Spleen (tissue), 11 donors: ENCODE data around the gene MEIS1. TPM values are rescaled to one million over a fixed set of nuclear protein-coding genes. Genes with fewer than 3 reads are reported as not detected.

Experiments used
- DNase-seq: peaks from one replicate; pipeline ENCODE4 v3.0.0-alpha.2; 2020
- H3K27ac ChIP-seq, 8 donors: fragments of 200-600 bp; sonication (generic) in 7 of 8; 1 replicate in 4 of 8; 2 replicates in 4 of 8; pipeline versions ENCODE4 v1.5.0 to v1.8.0; 2016 to 2021; ENCODE audit warnings: inconsistent platforms in 4 of 8, mild to moderate bottlenecking in 4 of 8, moderate library complexity in 1 of 8
- H3K27me3 ChIP-seq, 7 donors: fragments of 200-600 bp; sonication (generic) in 6 of 7; replicated peaks in 1 of 7; 1 replicate in 4 of 7; 2 replicates in 3 of 7; pipeline versions ENCODE4 v1.5.0 to v1.8.0; 2016 to 2021; ENCODE audit warnings: inconsistent platforms in 3 of 7, mild to moderate bottlenecking in 1 of 7
- H3K36me3 ChIP-seq, 6 donors: fragments of 200-600 bp; sonication (generic) in 5 of 6; 1 replicate in 4 of 6; 2 replicates in 2 of 6; pipeline versions ENCODE4 v1.5.0 to v1.8.0; 2016 to 2021; ENCODE audit warnings: inconsistent platforms in 2 of 6
- H3K4me1 ChIP-seq, 6 donors: fragments of 200-600 bp; sonication (generic) in 5 of 6; 1 replicate in 3 of 6; 2 replicates in 3 of 6; pipeline versions ENCODE4 v1.5.0 to v1.8.0; 2016 to 2021; ENCODE audit warnings: inconsistent platforms in 3 of 6
- H3K4me3 ChIP-seq, 8 donors: fragments of 200-600 bp; sonication (generic) in 7 of 8; 1 replicate in 4 of 8; 2 replicates in 4 of 8; pipeline versions ENCODE4 v1.5.0 to v1.8.0; 2016 to 2021; ENCODE audit warnings: inconsistent platforms in 4 of 8, mild to moderate bottlenecking in 4 of 8, moderate library complexity in 2 of 8
- H3K9me3 ChIP-seq, 8 donors: fragments of 200-600 bp; sonication (generic) in 7 of 8; 1 replicate in 4 of 8; 2 replicates in 4 of 8; pipeline versions ENCODE4 v1.5.0 to v1.8.0; 2016 to 2021; ENCODE audit warnings: inconsistent platforms in 4 of 8
- POLR2A ChIP-seq, 3 donors: fragments of 450-650 bp; IDR thresholded peaks; one replicate each; pipeline ENCODE4 v1.5.1; 2017; ENCODE audit warnings: antibody characterized with exemption in 3 of 3, mild to moderate bottlenecking in 1 of 3
- POLR2AphosphoS5 ChIP-seq, 3 donors: sonication (generic); formaldehyde crosslinking; IDR thresholded peaks; one replicate each; pipeline ENCODE4 v1.5.1; 2017; ENCODE audit warnings: antibody characterized with exemption in 3 of 3
- WGBS, 5 donors: extraction: QIAGEN DNeasy Blood & Tissue Kit in 3 of 5; methylation state at CpG; one replicate each; pipeline versions ENCODE4 v1.1.5 to v1.1.7; 2013 to 2018; 5-methylcytosine and 5-hydroxymethylcytosine counted together
- intact Hi-C: fragments of 100-400 bp; cut with DNase I; formaldehyde crosslinking; loops from one replicate; pipeline ENCODE4 v1.15.0; 2023; ENCODE audit warnings: low total_unique reads
- polyA plus RNA-seq, 3 donors: library from polyadenylated mRNA; stranded (reverse); fragments of 200-250 nt; gene quantifications; one replicate each; pipeline ENCODE4 v1.2.1, GENCODE V29; 2013
- total RNA-seq, 7 donors: library from RNA; depleted of rRNA in 3 of 7; stranded (reverse); fragments of >200 nt in 3 of 7; fragmentation: NEBNext Ultra II Directional in 4 of 7; extraction: Animal tissue kit (Norgen Biotek cat#: 25700) in 4 of 7; gene quantifications; one replicate each; pipeline versions ENCODE4 v1.1.0 to v1.2.1, GENCODE V29; 2016 to 2021
- TF ChIP-seq, protein P1 (sequence below), 11 experiments: fragments of 200-600 bp in 7 of 11; fragments of 450-650 bp in 4 of 11; sonication (generic) in 4 of 11; IDR thresholded peaks in 8 of 11; conservative IDR thresholded peaks in 3 of 11; 1 replicate in 7 of 11; 2 replicates in 4 of 11; pipeline versions ENCODE4 v1.4.0 to v1.8.0; 2016 to 2021; ENCODE audit warnings: antibody characterized with exemption in 11 of 11, inconsistent platforms in 4 of 11, mild to moderate bottlenecking in 1 of 11
- donor health status: healthy with polysubstance abuse.
- donor health status: DM: no; HTN: no; CAD: no; lungs with moderate emphysema.
- donor health status: DM: no; HTN: no; CAD: no.
- donor health status: Bipolar disorder and iron deficiency.
- donor health status: healthy.
- donor health status: DM: no; HTN: no; CAD: no.
- donor health status: DM: yes; HTN: yes; CAD: no.

MEIS1 gene
- total and polyA plus RNA-seq, 10 donors: 13.1 to 81.4 (median 28.2) TPM

GRCh38 chr2:66523377-66523969 lies 88.5 kb downstream of the MEIS1 start:
- Histone ChIP-seq H3K4me1 (no peaks in the 10 kb centered on the region), H3K27ac (no peak overlapping the region), H3K36me3 (no peaks in the 10 kb centered on the region), H3K4me3 (no peak overlapping the region), H3K9me3 (no peaks in the 10 kb centered on the region), H3K27me3 (no peaks in the 10 kb centered on the region)
- TF ChIP-seq POLR2AphosphoS5 (IDR thresholded peaks at IDR 0.05): no peak
- TF ChIP-seq, protein P1, sequence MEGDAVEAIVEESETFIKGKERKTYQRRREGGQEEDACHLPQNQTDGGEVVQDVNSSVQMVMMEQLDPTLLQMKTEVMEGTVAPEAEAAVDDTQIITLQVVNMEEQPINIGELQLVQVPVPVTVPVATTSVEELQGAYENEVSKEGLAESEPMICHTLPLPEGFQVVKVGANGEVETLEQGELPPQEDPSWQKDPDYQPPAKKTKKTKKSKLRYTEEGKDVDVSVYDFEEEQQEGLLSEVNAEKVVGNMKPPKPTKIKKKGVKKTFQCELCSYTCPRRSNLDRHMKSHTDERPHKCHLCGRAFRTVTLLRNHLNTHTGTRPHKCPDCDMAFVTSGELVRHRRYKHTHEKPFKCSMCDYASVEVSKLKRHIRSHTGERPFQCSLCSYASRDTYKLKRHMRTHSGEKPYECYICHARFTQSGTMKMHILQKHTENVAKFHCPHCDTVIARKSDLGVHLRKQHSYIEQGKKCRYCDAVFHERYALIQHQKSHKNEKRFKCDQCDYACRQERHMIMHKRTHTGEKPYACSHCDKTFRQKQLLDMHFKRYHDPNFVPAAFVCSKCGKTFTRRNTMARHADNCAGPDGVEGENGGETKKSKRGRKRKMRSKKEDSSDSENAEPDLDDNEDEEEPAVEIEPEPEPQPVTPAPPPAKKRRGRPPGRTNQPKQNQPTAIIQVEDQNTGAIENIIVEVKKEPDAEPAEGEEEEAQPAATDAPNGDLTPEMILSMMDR (IDR thresholded peaks at IDR 0.05 in 8 of 11, conservative IDR thresholded peaks at IDR 0.05 in 3 of 11): no peak
- TF ChIP-seq POLR2A (IDR thresholded peaks at IDR 0.05): no peak
- no peak for DNase-seq
- WGBS, 5 donors: 76 to 88% (median 80%) methylated on average over 5 of the region's 5 CpGs
- intact Hi-C loops: no loop called here

- TF ChIP-seq POLR2AphosphoS5 (IDR thresholded peaks at IDR 0.05) (no peak), POLR2A (IDR thresholded peaks at IDR 0.05) (no peak)
- TF ChIP-seq, protein P1 (IDR thresholded peaks at IDR 0.05 in 8 of 11, conservative IDR thresholded peaks at IDR 0.05 in 3 of 11): no peak
- intact Hi-C loops: no loop called here
- no peak for DNase-seq
- Histone ChIP-seq H3K27ac (no peak overlapping the region), H3K27me3 (no peaks in the 10 kb centered on the region), H3K9me3 (no peaks in the 10 kb centered on the region), H3K4me3 (no peak overlapping the region), H3K4me1 (no peaks in the 10 kb centered on the region), H3K36me3 (no peaks in the 10 kb centered on the region)
- 66 to 93% (median 74%) methylated on average over 2 of the region's 2 CpGs for WGBS, 5 donors
These were observed 89.1 kb downstream of the MEIS1 start for GRCh38 chr2:66523990-66524389.

DNA sequence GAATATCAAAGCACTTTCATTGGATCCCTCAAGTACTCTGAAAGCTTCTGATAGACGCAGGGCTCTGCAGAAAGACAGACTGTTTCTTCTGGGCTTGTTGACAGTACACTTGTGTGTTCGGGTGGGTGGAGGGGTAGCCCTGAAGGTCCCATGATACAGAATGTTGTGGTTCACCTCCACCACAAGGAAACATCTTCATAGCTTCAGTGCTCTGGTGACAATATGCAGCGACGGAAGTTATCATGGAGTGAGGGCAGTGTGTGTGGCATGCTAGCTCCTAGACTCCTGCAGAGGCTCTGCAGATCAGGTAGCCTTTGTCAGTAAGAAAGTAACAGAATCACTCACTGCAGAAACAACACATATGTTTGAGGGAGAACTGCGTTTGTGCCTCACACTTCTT lies 90.7 kb downstream of the MEIS1 start:
- Histone ChIP-seq H3K36me3 (no peaks in the 10 kb centered on the region), H3K4me3 (no peak overlapping the region), H3K9me3 (no peaks in the 10 kb centered on the region), H3K27me3 (no peaks in the 10 kb centered on the region), H3K4me1 (no peaks in the 10 kb centered on the region), H3K27ac (no peak overlapping the region)
- no peak for DNase-seq
- WGBS, 5 donors: 24 to 34% (median 28%) methylated on average over 5 of the region's 5 CpGs
- no peak for TF ChIP-seq POLR2A (IDR thresholded peaks at IDR 0.05)
- TF ChIP-seq, protein P1 (IDR thresholded peaks at IDR 0.05 in 8 of 11, conservative IDR thresholded peaks at IDR 0.05 in 3 of 11): no peak
- no peak for TF ChIP-seq POLR2AphosphoS5 (IDR thresholded peaks at IDR 0.05)
- intact Hi-C loops: no loop called here

GRCh38 chr2:66526180-66526579 lies 91.3 kb downstream of the MEIS1 start:
- Histone ChIP-seq H3K9me3 (no peaks in the 10 kb centered on the region), H3K36me3 (no peaks in the 10 kb centered on the region), H3K4me3 (no peak overlapping the region), H3K4me1 (no peaks in the 10 kb centered on the region), H3K27me3 (no peaks in the 10 kb centered on the region), H3K27ac (no peak overlapping the region)
- DNase-seq: no peak
- intact Hi-C loops: no loop called here
- TF ChIP-seq, protein P1 (IDR thresholded peaks at IDR 0.05 in 8 of 11, conservative IDR thresholded peaks at IDR 0.05 in 3 of 11): no peak
- TF ChIP-seq POLR2A (IDR thresholded peaks at IDR 0.05) (no peak), POLR2AphosphoS5 (IDR thresholded peaks at IDR 0.05) (no peak)
- WGBS, 5 donors: 29 to 46% (median 40%) methylated on average over 2 of the region's 2 CpGs
